HepG2 (cell line): ENCODE data around the gene RHBDL3. TPM values are rescaled to one million over a fixed set of nuclear protein-coding genes. Genes with fewer than 3 reads are reported as not detected.

Source experiments
- CEBPG ChIP-seq: IDR thresholded peaks from 2 replicates; pipeline ENCODE4 v1.6.1; 2016
- DNMT3B ChIP-seq: conservative IDR thresholded peaks from 2 replicates; pipeline ENCODE4 v1.6.1; 2016; ENCODE audit warnings: missing biosample characterization, control low read depth
- ELF3 ChIP-seq: IDR thresholded peaks from 2 replicates; pipeline ENCODE4 v1.6.1; 2016; ENCODE audit warnings: missing genetic modification reagents, missing compliant biosample characterization
- GATAD1 ChIP-seq: IDR thresholded peaks from 2 replicates; pipeline ENCODE4 v1.6.1; 2016; ENCODE audit warnings: missing genetic modification reagents, missing compliant biosample characterization
- POLR2AphosphoS5 ChIP-seq: IDR thresholded peaks from 2 replicates; pipeline ENCODE4 v1.6.1; 2012; ENCODE audit warnings: low read depth, low read length
- ZNF12 ChIP-seq: sonication (generic); formaldehyde crosslinking; IDR thresholded peaks from 2 replicates; pipeline ENCODE4 v1.5.0; 2020; ENCODE audit warnings: missing genetic modification reagents
- ZNF335 ChIP-seq: sonication (generic); formaldehyde crosslinking; IDR thresholded peaks from 2 replicates; pipeline ENCODE4 v1.4.0; 2020; ENCODE audit warnings: missing genetic modification reagents
- ZNF354B ChIP-seq: sonication (generic); formaldehyde crosslinking; IDR thresholded peaks from 2 replicates; pipeline ENCODE4 v1.8.0; 2022; ENCODE audit warnings: mild to moderate bottlenecking, missing genetic modification reagents
- ZNF75D ChIP-seq: sonication (generic); formaldehyde crosslinking; IDR thresholded peaks from 2 replicates; pipeline ENCODE4 v1.8.1; 2023; ENCODE audit warnings: missing genetic modification reagents, mild to moderate bottlenecking, borderline replicate concordance
- ZSCAN21 ChIP-seq: sonication (generic); formaldehyde crosslinking; IDR thresholded peaks from 2 replicates; pipeline ENCODE4 v1.8.0; 2022; ENCODE audit warnings: mild to moderate bottlenecking, missing genetic modification reagents, moderate library complexity, borderline replicate concordance
- polyA plus RNA-seq, 8 experiments: library from polyadenylated mRNA; depleted of rRNA in 3 of 8; stranded (reverse) in 7 of 8; unstranded in 1 of 8; fragments of >200 nt; fragmentation: Illumina TruSeq in 4 of 8; extraction: Trizol in 4 of 8; gene quantifications; 2 replicates each; pipeline versions ENCODE4 v1.2.1 to v1.2.3, GENCODE V29; 2011 to 2016; ENCODE audit warnings: low read depth in 4 of 8, missing spikeins in 1 of 8, mixed read lengths in 1 of 8; ENCODE audit not compliant: insufficient read depth in 1 of 8
- total RNA-seq, 5 experiments: library from RNA; depleted of rRNA; stranded (reverse); fragments of >200 nt; fragmentation: Illumina TruSeq; extraction: Trizol; gene quantifications; 2 replicates each; pipeline ENCODE4 v1.2.3, GENCODE V29; 2016; ENCODE audit warnings: low read depth in 1 of 5
- TF ChIP-seq, protein P1 (sequence below), 2 experiments: sonication (generic) in 1 of 2; formaldehyde crosslinking in 1 of 2; IDR thresholded peaks; 2 replicates each; pipeline versions ENCODE4 v1.4.0 to v1.6.1; 2016 to 2020; ENCODE audit warnings: borderline replicate concordance in 1 of 2, low read depth in 1 of 2, mild to moderate bottlenecking in 1 of 2, missing genetic modification reagents in 1 of 2
- TF ChIP-seq, protein P2 (sequence below): sonication (generic); formaldehyde crosslinking; IDR thresholded peaks from 2 replicates; pipeline ENCODE4 v1.4.0; 2020; ENCODE audit warnings: mild to moderate bottlenecking, missing genetic modification reagents
- TF ChIP-seq, protein P3 (sequence below): sonication (generic); formaldehyde crosslinking; IDR thresholded peaks from 2 replicates; pipeline ENCODE4 v1.4.0; 2020; ENCODE audit warnings: missing genetic modification reagents

Gene RHBDL3
- total and polyA plus RNA-seq, 2 of the 13 experiments (the other 11 are each of a cell fraction or from before 2014, with no cell fraction given): 0.09 TPM; not detected in 1

DNA sequence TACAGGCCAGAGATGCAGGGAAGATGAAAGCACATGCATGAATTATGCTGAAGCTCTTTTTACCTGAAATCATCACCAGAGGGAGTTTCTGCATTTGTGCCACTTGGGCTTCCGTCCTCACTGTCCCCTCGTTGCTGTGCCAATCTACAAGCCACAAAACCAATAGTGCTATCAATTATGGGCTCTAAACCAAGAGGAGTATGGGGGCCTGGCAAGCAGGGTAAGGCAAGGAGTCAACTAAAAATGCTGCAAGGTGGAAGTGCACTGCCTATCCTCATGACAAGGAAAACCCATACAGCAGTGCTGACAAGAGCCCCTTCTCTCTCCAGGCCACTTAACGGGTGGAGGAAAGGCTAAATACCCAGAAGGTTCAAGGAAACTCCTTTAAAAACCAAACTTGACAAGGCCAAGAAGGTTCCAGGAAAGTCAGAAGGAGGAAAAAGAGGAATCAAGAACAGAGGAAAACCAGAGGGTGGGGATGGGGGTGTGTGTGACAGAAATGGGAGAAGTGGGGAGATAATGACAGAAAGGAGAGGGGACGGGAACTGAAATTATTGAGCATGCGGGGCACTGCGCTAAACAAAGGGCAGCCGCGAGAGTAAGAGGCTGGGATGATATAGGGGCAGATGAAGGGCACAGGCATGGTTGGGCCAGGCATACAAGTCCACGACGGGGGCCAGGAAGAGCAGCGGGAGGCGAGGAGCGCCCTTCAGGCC is 75.7 kb downstream of the RHBDL3 start (continued):
- TF ChIP-seq, protein P1, sequence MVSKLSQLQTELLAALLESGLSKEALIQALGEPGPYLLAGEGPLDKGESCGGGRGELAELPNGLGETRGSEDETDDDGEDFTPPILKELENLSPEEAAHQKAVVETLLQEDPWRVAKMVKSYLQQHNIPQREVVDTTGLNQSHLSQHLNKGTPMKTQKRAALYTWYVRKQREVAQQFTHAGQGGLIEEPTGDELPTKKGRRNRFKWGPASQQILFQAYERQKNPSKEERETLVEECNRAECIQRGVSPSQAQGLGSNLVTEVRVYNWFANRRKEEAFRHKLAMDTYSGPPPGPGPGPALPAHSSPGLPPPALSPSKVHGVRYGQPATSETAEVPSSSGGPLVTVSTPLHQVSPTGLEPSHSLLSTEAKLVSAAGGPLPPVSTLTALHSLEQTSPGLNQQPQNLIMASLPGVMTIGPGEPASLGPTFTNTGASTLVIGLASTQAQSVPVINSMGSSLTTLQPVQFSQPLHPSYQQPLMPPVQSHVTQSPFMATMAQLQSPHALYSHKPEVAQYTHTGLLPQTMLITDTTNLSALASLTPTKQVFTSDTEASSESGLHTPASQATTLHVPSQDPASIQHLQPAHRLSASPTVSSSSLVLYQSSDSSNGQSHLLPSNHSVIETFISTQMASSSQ (IDR thresholded peaks at IDR 0.05; ENCODE audit: low read depth): no peak
- TF ChIP-seq, protein P1 (CRISPR knock-in tag; IDR thresholded peaks at IDR 0.05; ENCODE audit: borderline replicate concordance): no peak
- no peak for TF ChIP-seq CEBPG
- no peak for TF ChIP-seq DNMT3B (CRISPR knock-in tag)
- no peak for TF ChIP-seq ZSCAN21 (CRISPR knock-in tag)
- 0 out of 2 replicates have a peak, but pooled peaks have one; percentile 17 for TF ChIP-seq POLR2AphosphoS5
- TF ChIP-seq ZNF12 (CRISPR knock-in tag): no peak
- TF ChIP-seq ZNF354B: no peak
- TF ChIP-seq, protein P2, sequence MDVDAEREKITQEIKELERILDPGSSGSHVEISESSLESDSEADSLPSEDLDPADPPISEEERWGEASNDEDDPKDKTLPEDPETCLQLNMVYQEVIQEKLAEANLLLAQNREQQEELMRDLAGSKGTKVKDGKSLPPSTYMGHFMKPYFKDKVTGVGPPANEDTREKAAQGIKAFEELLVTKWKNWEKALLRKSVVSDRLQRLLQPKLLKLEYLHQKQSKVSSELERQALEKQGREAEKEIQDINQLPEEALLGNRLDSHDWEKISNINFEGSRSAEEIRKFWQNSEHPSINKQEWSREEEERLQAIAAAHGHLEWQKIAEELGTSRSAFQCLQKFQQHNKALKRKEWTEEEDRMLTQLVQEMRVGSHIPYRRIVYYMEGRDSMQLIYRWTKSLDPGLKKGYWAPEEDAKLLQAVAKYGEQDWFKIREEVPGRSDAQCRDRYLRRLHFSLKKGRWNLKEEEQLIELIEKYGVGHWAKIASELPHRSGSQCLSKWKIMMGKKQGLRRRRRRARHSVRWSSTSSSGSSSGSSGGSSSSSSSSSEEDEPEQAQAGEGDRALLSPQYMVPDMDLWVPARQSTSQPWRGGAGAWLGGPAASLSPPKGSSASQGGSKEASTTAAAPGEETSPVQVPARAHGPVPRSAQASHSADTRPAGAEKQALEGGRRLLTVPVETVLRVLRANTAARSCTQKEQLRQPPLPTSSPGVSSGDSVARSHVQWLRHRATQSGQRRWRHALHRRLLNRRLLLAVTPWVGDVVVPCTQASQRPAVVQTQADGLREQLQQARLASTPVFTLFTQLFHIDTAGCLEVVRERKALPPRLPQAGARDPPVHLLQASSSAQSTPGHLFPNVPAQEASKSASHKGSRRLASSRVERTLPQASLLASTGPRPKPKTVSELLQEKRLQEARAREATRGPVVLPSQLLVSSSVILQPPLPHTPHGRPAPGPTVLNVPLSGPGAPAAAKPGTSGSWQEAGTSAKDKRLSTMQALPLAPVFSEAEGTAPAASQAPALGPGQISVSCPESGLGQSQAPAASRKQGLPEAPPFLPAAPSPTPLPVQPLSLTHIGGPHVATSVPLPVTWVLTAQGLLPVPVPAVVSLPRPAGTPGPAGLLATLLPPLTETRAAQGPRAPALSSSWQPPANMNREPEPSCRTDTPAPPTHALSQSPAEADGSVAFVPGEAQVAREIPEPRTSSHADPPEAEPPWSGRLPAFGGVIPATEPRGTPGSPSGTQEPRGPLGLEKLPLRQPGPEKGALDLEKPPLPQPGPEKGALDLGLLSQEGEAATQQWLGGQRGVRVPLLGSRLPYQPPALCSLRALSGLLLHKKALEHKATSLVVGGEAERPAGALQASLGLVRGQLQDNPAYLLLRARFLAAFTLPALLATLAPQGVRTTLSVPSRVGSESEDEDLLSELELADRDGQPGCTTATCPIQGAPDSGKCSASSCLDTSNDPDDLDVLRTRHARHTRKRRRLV (CRISPR knock-in tag): no peak
- TF ChIP-seq ZNF335 (CRISPR knock-in tag): no peak
- no peak for TF ChIP-seq ZNF75D (CRISPR knock-in tag)
- TF ChIP-seq ELF3 (CRISPR knock-in tag): peak; percentile 12; the same call in 1 of the 2 replicates
- TF ChIP-seq, protein P3, sequence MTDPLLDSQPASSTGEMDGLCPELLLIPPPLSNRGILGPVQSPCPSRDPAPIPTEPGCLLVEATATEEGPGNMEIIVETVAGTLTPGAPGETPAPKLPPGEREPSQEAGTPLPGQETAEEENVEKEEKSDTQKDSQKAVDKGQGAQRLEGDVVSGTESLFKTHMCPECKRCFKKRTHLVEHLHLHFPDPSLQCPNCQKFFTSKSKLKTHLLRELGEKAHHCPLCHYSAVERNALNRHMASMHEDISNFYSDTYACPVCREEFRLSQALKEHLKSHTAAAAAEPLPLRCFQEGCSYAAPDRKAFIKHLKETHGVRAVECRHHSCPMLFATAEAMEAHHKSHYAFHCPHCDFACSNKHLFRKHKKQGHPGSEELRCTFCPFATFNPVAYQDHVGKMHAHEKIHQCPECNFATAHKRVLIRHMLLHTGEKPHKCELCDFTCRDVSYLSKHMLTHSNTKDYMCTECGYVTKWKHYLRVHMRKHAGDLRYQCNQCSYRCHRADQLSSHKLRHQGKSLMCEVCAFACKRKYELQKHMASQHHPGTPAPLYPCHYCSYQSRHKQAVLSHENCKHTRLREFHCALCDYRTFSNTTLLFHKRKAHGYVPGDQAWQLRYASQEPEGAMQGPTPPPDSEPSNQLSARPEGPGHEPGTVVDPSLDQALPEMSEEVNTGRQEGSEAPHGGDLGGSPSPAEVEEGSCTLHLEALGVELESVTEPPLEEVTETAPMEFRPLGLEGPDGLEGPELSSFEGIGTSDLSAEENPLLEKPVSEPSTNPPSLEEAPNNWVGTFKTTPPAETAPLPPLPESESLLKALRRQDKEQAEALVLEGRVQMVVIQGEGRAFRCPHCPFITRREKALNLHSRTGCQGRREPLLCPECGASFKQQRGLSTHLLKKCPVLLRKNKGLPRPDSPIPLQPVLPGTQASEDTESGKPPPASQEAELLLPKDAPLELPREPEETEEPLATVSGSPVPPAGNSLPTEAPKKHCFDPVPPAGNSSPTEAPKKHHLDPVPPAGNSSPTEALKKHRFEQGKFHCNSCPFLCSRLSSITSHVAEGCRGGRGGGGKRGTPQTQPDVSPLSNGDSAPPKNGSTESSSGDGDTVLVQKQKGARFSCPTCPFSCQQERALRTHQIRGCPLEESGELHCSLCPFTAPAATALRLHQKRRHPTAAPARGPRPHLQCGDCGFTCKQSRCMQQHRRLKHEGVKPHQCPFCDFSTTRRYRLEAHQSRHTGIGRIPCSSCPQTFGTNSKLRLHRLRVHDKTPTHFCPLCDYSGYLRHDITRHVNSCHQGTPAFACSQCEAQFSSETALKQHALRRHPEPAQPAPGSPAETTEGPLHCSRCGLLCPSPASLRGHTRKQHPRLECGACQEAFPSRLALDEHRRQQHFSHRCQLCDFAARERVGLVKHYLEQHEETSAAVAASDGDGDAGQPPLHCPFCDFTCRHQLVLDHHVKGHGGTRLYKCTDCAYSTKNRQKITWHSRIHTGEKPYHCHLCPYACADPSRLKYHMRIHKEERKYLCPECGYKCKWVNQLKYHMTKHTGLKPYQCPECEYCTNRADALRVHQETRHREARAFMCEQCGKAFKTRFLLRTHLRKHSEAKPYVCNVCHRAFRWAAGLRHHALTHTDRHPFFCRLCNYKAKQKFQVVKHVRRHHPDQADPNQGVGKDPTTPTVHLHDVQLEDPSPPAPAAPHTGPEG (CRISPR knock-in tag): no peak
- TF ChIP-seq GATAD1 (CRISPR knock-in tag): peak; percentile 62; the same call in 1 of the 2 replicates
